GM12892 (cell line): ENCODE data around the gene MSANTD4.

Source experiments
- POLR2A ChIP-seq: IDR thresholded peaks from 2 replicates; pipeline ENCODE4 v1.6.1; 2011; ENCODE audit warnings: low read depth, low read length, control low read depth
- POLR2AphosphoS5 ChIP-seq: IDR thresholded peaks from 2 replicates; pipeline ENCODE4 v1.6.1; 2011; ENCODE audit warnings: low read depth, low read length, control low read depth

GRCh38 chr11:105979997-105980703 lies 41.9 kb downstream of the MSANTD4 start:
- TF ChIP-seq POLR2A (no peak), POLR2AphosphoS5 (no peak)
